ENCODE measurements around the gene RASA3.
"Not testable (repeated sequence)": the region's sequence is repeated elsewhere in the genome, so short reads cannot be mapped to it uniquely, and the experiment has no call there.

RASA3 gene

DNA sequence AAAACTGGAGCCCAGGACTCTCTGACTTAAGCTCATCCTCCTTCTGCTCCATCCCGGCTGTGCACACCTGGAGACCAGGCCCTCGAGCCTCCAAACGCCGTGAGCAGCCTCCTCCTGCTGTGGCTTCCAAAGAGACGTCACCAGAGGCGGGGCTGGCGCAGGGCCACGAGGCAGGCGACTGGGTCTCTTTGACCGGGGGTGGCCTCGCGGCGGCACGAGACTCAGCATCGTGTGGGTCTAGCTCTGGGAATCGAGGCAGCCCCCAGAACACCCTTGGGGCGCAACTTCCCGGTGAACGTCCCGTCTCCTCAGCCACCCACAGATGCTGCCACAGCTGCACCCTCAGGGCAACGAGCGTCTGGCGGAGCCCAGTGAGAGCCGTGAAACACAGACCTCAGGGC lies 22.8 kb downstream of the RASA3 start:
- DNase-seq: peak; percentile 79

DNA sequence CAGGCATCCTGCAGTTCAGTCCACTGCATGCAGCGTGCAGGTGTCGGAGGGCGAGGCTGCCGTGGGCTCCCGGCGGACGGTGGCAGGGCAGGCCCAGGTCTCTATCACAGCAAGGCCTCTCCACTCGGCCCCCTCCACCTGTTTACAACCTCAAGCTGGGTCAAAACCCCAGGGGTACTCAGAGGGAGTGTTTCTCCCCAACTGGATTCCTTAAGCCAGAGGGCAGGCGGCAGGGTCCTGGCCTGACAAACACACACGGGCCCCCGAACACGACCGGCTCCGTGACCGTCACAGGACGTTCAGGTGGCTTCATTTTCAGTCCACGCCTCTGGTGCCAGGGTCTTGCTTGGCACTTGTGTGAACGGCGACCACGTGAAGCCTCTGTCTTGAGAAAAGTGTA lies 23.5 kb downstream of the RASA3 start:
- DNase-seq: no peak

DNA sequence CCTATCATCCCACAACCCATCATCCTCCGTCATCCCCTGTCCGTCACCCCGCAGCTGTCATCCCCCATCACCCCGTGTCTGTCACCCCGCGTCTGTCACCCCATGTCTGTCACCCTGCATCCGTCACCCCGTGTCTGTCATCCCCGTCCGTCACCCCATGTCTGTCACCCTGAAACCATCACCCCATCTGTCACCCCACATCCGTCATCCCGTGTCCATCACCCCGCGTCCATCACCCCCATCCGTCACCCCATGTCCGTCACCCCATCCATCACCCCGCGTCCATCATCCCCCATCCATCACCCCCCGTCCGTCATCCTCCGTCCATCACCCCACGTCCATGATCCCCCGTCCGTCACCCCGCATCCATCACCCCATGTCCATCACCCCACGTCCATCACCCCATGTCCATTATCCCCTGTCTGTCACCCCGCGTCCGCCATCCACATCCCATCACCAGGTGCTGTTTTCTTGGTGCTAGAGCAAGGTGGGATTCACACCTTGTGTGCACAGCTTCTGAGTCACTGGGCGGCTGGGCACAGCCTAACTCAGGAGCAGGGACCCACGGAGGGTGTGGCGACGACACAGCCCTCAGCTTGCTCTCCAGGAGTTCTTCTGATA lies 24.2 kb downstream of the RASA3 start:
- DNase-seq: no peak

DNA sequence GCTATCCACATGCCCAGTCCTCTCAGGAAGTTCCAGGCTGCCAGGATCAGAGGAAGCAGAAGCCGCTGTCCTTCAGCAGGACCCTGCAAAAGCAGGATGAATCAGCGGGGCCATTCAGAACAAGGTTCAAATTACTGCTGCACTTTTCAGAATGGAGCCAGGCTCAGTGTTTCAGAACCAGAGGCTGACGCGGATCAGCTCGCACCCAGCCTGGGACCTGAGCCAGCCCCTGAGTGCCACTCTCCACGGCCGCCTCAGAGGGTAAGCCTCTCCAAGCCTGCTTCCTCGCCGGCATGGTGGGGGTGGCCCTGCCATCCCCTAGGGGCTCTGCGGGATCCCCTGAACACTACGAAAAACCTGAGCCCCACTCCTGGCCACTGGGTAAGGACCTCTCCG lies 24.7 kb downstream of the RASA3 start:
- DNase-seq: no peak

DNA sequence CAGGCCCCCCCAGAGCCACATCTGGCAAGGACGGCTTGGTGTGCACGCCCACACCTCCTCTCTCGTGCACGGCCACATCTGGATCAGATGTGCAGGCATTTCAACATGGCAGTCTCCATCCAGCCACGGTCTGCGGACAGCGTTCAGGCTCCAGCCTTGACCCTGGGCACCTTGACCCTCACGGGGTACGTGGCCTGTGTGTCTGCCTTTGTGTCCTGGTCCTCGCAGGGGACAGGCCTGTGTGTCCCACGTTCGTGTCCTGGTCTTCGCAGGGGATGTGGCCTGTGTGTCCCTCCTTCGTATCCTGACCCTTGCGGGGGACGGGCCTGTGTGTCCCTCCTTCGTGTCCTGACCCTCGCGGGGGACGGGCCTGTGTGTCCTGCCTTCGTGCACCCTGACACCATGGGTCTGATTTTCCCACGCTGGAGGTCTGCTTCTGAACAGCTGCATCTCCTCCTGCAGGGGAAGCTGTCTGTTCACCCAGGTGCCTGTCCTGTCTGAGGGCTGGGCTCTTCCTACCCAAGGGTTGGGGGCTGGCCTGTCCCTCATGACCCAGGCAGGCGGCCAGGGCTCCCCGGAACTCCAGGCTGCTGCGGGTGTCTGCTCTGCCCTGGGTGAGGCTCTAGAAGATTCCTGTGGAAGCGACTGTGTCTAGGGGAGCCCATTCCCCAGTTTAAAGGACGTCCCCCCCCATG lies 25.3 kb downstream of the RASA3 start:
- no peak for DNase-seq

DNA sequence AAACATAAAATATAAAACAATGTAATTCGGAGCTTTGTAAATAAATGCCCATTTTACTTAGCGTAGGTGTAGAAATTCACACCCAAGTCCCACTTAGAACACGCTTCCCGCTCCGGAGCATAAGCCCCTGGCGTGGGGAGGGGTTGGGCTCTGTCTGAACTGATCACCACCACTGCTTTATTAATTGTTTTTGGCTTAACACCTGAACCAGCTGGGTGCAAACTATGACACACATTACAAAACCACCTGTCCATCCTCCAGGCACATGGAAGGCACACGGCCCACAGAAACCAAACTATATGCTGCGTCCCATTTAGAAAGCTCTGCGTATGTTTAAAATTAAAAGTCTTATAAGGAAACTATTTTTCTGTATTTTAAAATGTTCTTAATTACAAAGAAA lies 25.9 kb downstream of the RASA3 start:
- DNase-seq: no peak

DNA sequence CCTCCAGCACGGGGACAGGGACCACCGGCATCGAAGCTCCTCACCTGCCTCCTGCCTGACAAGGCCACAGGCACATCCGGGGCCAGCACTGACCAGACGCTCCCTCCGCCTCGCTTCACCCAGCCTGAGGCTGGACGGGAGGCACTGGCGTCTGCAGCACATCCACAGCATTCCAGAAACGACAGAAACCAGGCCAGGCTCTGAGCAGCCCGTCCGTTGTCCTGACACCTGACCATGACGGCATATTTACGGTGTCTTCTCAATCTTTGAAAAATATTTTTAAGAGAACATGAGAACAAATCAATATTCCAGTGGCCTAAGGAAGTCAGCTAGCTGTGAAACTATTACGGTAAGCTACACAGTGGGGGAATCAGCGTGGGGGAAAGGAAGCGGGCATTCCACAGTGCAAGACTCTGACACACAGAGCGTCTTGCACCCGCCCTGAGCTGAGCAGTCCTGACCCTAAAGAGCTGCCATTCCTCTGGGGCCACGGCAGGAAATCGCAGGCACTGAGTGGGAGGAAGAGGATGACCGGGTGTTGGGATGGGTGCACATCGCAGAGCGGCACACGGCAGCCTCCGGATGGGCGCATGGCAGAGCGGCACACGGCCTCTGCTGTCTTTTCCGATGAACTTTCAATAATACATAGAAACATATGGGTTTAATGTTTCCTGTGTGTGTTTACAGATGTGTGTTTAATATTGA lies 26.8 kb downstream of the RASA3 start:
- DNase-seq: no peak

DNA sequence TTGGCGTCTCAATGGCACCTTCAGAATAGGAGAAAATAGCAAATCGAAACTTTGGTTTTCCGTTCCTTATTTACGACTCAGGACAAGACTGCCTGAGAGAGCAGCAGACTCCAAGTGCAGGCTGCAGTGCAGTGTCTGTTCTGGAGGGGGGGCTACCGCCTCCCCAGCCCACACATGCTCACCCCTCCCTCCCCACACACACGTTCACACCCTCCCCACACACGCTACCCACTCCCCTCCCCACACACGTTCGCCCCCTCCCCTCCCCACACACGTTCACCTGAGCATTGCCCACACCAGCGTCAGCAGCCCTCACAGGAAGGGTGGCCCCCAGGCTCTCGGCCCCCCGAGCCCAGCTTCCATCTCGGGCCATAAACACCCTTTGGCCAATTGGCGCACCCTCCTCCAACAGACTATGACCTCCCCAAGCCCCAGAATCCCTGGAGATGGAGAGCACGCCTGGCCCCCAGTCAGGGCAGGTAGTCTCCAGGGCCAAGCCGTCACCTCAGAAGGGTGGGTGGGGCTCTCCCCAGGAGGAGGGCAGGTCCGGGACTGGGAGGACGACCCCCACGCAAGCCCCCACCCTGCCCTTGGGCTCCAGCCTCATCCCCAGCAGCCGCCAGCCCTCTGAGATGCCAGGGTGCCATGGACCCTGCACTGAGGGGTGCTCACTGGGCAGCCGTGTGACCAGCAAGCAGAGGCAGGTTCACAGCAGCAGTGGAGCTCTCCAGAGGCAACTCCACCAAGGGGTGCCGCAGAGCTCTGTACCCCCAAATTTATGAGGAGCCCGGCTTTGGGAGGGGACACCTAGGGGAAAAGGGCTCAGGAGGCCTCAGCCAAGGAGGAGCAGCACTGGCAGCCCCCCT lies 27.5 kb downstream of the RASA3 start:
- DNase-seq: no peak

DNA sequence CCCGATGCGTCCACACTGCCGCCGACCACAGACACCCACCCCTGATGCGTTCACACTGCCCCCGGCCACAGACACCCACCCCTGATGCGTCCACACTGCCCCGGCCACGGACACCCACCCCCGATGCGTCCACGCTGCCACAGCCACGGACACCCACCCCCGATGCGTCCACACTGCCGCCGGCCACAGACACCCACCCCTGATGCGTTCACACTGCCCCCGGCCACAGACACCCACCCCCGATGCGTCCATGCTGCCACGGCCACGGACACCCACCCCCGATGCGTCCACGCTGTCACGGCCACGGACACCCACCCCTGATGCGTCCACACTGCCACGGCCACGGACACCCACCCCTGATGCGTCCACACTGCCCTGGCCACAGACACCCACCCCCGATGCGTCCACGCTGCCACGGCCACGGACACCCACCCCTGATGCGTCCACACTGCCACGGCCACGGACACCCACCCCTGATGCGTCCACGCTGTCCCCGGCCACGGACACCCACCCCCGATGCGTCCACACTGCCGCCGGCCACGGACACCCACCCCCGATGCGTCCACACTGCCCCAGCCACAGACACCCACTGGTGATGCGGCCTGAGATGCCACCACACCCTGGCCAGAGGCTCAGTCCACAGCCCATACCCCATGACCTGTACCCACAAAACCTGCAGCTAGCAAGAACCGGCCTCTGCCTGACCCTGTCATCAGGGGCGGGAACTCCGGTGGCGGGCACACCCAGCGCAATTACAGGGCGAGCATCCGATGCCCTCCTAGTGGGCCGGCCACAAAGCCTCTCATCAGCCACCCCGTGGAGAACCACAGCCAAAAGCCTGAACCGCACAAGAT lies 28.4 kb downstream of the RASA3 start:
- no peak for DNase-seq

DNA sequence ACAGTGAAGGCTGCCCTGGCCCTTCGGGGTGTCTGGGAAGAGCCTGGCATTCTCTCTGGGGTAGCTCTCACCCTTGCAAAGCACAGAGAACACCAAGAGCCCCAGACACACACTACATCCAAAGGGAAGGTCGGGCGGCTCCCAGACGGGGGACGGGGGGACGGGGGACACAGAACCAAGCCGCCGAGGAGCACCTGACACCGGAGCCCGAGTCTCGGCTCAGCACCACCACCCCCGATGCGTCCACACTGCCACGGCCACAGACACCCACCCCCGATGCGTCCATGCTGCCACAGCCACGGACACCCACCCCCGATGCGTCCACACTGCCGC lies 29.2 kb downstream of the RASA3 start:
- not testable (repeated sequence) for DNase-seq

DNA sequence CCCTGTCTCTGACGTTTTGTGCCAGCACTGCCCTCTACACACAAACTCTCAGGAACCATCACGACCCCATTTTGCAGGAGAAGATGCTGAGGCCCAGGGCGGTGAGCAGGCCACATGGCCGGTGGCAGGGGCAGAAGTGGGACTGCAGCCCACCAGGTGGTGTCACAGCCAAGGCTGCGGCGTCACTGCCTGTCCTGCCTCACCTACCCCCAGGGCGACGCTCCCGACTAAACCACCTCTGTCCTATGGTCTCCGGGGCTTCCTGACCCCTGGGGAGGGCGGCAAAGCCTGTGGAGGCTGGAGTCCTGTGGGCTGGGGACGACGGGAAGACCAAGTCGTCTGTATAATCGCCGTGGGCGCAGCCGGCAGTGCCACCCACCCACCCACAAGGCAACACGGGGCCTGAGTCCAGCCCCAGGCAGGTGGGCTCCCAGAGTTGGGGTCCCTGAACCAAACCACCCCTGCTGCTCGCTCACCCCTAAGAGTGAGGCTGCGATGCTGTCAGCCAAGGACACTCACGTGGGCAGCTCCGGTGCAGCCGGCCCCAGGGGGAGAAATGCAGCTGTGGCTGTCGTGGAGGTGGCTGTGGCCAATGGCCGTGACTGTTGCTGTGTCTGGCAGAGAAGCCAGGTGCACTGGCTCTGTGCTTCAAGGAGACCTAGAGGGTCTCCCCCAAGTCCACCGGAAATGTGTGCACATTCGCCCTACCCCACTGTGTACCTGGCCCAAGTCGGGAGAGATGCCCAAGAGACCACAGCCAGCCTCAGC lies 29.7 kb downstream of the RASA3 start:
- DNase-seq: no peak

DNA sequence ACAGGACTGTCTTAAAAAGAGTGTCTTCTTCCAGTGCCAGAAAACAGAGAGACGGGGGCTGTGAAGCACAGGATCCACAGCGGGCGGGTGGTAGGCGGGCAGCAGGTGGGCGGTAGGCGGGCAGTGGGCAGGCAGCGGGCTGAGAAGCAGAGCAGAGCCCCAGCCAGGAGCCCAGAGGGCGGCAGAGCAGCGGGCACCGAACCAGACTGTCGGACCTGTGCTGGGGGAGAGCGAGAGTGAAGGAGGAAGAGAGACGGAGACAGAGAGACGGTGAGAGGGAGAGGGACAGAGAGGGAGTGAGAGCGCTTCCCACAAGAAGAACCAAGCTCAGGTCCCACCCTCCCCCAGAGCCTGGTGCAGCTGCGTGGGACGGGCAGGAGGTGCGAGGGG lies 30.3 kb downstream of the RASA3 start:
- DNase-seq: no peak

DNA sequence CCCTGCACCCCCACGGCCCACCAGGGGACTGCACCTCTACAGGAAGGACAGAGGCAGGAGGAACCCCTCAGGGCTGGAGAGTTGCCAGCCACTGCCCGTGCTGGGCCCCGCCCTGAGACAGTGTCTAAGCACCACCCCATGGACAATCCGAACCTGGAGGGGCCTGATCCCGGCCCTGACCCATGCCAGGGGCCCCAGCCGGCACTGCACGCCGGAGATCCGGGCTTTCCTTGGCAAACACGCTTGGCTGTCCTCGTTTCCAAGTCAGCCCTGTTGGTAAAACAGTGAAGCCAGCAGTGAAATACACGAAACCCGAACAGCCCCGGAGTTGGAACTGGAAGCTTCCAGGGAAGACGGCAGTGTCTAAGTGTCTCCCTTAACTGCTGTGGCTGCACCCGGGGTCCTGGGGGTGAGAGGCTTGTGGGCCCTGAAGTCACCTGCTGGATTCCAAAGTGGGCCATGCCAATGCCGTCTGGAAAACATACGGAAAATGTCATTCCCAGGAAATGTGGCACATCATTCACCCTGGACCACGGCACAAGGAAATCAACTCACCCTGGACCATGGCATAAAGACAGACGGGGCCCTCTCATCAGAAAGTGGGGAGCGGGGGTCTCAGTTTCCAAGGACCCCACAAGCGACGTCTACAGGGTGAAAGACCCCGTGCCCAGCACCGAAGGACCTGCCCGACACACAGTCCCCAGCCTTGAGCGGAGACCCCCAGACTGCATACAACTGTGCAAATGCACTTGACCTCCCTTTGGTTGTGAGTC lies 30.9 kb downstream of the RASA3 start:
- DNase-seq: no peak

DNA sequence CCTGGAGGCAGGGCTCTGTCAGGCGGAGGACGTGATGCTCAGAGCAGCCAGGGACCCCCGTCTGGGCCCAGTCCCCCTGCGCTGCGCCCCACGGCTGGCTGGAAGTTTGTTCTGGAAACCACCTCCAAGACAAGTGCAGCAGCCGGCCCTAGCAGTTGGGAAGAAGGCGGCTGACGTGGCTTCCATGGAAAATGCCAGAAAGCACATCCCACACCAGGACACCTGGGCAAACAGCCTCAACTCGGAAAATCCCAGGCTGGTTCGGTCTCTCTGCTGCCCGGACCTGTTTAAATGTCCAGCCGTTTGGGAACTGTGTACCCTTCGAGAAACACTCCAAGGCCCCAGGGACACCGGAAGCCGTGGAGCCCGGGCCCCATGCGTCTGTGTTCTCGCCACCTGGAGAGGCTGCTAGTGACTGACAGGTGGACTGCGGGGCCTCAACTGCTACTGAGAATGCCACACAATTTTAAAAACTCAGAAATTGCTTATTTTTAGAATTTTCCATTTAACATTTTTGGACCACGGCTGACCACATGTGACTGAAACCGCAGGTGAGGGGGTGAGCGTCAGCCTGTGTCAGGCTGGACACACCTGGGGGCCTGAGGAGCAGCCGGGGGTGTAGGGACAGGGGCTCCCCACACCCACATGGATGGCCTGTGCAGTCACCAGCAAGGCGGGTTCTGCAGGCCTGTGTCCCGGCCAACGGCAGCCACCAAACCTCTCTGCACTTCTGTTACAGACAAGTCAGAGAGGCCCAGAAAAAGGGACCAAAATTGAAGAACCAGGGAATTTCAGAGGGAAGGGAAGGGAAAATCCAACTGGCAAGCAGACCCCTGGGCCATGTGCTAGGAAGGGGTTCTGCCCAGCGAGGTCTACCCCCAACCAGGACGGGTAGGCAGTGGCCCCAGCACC lies 31.7 kb downstream of the RASA3 start:
- no peak for DNase-seq

DNA sequence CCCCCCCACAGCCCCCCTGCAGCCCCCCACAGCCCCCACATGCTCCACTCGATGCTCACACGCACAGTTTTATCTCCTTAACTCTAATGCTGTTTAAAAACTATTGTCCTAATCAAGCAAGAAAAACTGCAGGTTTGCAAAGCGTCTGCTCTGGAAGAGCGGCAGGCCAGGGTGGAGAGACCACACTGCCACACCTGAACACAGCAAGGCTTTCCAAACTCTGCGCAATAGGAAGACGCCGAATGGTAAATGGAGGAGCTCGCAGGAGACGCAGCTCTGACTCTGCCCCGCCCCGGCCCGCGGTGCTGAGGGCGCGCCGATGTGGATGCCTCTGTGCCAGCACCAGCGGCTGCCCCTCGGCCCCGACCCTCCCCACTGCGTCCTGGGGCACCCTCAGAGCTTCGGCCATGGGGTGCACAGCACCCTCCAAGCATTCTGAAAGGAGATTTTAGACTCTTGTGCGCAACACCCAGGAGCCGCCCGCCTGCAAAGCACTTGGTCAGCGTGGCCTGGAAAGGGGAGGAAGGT lies 32.4 kb downstream of the RASA3 start:
- DNase-seq: no peak

DNA sequence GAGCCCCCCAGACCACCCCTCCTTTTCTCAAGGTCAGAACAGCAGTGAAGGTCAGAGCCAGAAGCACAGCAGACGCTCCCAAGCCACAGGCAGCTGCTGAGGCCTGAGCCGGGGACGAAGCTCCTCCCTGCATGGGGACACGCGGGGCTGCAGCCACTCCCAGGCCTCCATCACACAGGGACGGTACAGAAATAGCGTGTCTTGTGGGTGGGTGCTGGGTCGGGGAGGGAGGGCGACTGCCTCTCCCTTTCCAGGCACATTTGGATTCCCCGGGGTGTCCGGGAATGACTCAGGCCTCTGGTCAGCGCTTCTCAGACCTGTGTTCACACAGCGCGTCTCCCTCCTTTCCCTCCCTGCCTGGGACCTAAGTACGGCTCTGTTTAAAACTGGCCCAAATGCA lies 33.2 kb downstream of the RASA3 start:
- DNase-seq: no peak

DNA sequence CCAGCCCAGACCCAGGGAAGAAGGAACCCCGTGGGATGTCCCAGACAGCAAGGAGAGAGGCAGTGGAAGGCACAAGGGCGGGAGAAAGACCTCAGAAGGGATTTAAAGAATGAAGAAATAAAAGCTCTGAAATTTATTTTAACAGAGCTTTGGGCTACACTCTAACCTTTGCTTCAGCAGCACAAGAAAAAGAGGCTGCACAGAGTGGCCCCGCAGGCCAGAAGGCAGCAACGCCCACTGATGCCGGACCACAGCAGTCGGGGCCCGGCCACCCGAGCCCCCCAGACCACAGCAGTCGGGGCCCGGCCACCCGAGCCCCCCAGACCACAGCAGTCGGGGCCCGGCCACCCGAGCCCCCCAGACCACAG lies 33.8 kb downstream of the RASA3 start:
- not testable (repeated sequence) for DNase-seq

DNA sequence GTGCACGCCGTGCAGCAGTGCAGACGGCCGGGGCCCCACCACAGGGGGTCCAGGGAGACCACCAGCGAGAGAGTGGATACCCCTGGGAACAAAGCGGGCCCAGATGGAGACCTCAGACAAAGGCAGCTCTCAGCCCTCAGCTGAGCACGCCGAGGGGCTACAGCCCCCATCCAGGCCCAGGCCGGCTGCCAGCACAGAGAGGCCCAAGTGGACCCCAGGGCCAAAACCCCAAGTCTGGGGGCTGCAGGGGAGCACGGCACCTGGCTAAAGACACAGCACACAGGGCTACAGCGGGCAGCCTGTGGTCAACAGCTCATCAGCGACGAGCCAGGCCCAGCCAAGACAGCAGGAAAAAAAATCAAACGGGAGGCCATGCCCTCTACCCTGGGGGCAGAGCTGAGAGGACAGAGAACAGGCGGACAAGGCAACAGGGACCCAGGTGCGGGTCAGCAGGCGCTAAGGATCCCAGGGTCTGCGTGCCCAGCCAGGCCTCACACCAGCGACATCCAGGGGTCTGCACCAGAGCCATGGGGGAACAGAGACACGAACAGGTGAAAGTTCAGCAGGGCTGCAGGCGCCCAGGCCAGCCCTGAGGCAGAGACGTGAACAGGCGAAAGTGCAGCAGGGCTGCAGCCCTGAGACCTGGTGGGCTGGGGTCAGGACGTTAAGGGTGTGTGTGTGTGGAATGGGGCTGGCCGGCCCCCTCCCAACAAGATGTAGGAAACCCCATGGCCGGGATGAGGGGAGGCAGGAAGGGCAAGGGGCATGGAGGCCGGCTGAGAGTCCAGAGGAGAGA lies 34.3 kb downstream of the RASA3 start:
- DNase-seq: no peak

All from NCI-H510A (cell line).